GM10847 (cell line): ENCODE results near the gene SP2.

Source experiments
- POLR2A ChIP-seq: IDR thresholded peaks from 2 replicates; pipeline ENCODE4 v1.6.1; 2011; ENCODE audit not compliant: insufficient read length; ENCODE audit errors: extremely low read depth

SP2 gene

GRCh38 chr17:47917581-47917980 is 21.5 kb downstream of the SP2 start:
- no peak for TF ChIP-seq POLR2A

DNA sequence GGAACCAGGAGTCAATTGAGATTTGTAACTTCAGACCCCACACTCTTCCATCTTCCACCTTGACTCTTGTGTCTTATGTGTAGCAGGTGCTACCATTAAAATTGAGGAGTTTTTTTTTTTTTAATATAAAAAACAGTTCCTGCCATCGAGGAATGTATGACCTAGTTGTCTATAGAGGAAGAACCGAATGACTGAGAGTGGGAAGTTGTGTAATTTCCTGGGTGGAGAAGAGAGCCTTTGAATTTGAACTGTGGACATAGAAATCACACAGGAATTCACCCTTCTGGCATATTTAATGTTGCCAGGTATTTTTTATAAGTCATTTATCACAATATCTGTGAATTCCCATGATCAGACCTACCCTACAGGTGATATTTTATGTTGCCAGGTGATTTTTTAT is 22.0 kb downstream of the SP2 start:
- TF ChIP-seq POLR2A: no peak

- no peak for TF ChIP-seq POLR2A
Observed at GRCh38 chr17:47918991-47919390, 23.0 kb downstream of the SP2 start.

DNA sequence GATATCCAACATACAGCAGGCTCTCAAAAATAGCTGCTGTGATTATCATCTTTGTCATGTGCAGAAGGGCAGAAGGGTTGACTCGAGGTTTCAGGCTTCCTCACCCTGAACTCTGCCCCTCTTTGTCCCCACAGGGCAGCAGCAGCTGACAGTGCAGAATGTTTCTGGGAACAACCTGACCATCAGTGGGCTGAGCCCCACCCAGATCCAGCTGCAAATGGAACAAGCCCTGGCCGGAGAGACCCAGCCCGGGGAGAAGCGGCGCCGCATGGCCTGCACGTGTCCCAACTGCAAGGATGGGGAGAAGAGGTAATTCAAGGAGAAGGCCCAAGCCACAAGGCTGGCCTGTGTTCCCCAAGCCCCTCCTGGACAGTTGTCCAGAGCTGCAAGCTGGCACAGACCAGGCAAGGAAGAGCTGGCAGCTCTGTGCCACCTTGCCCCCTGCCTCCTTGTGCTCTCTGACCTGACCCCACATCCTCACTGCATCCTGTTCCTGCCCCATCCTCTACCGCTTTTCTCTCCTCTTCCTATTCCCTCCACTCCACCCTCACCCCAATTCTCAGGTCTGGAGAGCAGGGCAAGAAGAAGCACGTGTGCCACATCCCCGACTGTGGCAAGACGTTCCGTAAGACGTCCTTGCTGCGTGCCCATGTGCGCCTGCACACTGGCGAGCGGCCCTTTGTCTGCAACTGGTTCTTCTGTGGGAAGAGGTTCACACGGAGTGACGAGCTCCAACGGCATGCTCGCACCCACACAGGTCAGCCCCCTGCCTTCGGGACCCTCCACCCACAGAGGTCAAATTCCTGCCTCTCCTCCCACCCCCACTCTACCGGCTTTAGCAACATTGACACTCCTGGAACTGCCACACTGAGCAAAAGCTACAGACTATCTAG is 29.0 kb downstream of the SP2 start:
- no peak for TF ChIP-seq POLR2A

- no peak for TF ChIP-seq POLR2A
Observed at GRCh38 chr17:47925678-47925988, 29.6 kb downstream of the SP2 start.

DNA sequence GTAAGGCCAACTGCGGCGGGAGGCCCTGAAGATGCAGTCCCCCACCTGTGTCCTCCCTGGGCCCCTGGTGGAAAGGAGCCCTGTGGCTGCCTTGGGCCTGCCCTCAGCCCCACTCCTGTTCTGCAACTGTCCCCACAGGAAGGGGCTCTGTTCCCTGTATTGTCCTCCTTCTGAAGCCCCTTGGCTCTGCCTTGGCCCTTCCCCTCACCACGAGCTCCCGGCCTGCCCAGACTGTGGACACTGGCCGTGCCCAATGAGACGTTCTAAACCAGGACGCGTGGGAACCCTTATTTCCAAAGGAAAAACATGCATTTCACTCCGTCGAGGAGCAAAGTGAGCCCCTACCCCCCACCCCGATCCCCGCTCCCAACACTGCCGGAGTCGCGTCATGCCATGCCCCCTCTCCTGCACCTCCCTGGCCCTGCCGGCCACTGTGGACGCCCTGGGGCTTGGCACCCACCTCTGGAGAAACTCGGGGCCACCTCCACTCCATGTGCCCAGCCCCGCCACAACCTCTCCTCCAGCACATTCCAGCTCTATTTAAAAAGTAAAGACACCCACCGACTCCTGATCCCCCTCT is 31.9 kb downstream of the SP2 start:
- TF ChIP-seq POLR2A: no peak

GRCh38 chr17:47928415-47928814 is 32.4 kb downstream of the SP2 start:
- TF ChIP-seq POLR2A: no peak

- no peak for TF ChIP-seq POLR2A
Observed at GRCh38 chr17:47929218-47930000, 33.4 kb downstream of the SP2 start.

DNA sequence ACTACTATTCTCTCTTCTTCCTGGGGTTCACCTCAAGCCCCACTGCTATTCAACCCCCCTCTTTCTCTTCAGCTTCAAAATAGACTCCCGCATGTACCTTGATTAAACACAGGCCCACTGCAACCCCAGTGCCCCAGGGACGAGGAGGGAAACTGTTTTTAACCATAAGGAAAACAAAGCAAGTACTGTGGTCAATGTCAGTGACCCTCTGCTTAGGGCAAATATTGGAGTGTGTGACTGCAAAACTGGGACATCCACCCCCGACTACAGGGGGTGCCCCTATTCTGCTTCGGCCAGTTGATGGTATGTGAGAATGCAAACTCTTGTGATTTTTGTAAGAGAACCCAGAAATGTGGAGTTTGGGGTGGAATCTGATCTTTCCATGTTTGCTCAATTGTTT is 35.8 kb downstream of the SP2 start:
- no peak for TF ChIP-seq POLR2A

GRCh38 chr17:47934856-47935255 is 38.8 kb downstream of the SP2 start:
- no peak for TF ChIP-seq POLR2A

- TF ChIP-seq POLR2A: no peak
Observed at GRCh38 chr17:47935961-47936360, 39.9 kb downstream of the SP2 start.

DNA sequence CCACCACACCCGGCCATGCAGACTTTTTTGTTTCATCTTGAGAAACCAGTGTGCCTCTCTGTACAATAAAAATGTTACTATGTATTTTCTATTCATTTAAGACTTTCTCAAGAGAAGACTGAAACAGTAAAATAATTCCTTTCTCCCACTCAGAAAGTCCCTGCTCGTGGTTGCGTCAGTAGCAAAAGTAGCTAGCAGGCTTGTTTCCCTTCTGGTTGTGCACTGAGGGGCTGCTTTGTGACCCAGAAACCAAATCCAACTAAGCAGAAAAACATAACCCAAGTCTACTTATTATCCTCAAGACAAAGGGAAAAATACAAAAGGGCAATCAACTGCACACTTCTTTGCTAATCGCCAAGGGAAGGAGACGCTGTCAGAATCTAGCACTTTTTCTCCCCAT is 41.9 kb downstream of the SP2 start:
- no peak for TF ChIP-seq POLR2A

GRCh38 chr17:47941246-47942095 is 45.4 kb downstream of the SP2 start, which contains the start of gene PNPO:
Gene PNPO, plus strand, starts transcription at chr17:47941571. Its CDS starts 105 bp downstream, at chr17:47941676.
- TF ChIP-seq POLR2A: peak; percentile 66

GRCh38 chr17:47942096-47942510 is 46.1 kb downstream of the SP2 start:
- TF ChIP-seq POLR2A: no peak

GRCh38 chr17:47942568-47942967 is 46.5 kb downstream of the SP2 start:
- no peak for TF ChIP-seq POLR2A
